Fibroblast of skin of scalp (primary cell): Measurements from ENCODE around the gene CXorf65.

ENCODE experiments used
- DNase-seq: peaks from one replicate; pipeline ENCODE4 v3.0.0-alpha.2; 2013

CXorf65 gene

GRCh38 chrX:71105628-71106027 lies 912 bp downstream of the CXorf65 start:
- no peak for DNase-seq

GRCh38 chrX:71103110-71103983 lies 3.2 kb downstream of the CXorf65 start:
- no peak for DNase-seq

GRCh38 chrX:71102292-71102691 lies 4.2 kb downstream of the CXorf65 start:
- no peak for DNase-seq

- DNase-seq, result no peak
These were observed 5.7 kb downstream of the CXorf65 start for GRCh38 chrX:71100581-71101505.

GRCh38 chrX:71099736-71100135 lies 6.8 kb downstream of the CXorf65 start:
- DNase-seq, result no peak

- no peak for DNase-seq
These were observed 7.5 kb downstream of the CXorf65 start for GRCh38 chrX:71098951-71099506.

- peak; percentile 35 for DNase-seq
These were observed 8.2 kb downstream of the CXorf65 start for GRCh38 chrX:71098302-71098701.

GRCh38 chrX:71096760-71097032 lies 9.8 kb downstream of the CXorf65 start:
- no peak for DNase-seq

- DNase-seq, result no peak
These were observed 10.4 kb downstream of the CXorf65 start for GRCh38 chrX:71095981-71096759.

GRCh38 chrX:71095555-71095980 lies 11.0 kb downstream of the CXorf65 start, which contains the start of gene FOXO4:
Gene FOXO4, plus strand, starts transcription at chrX:71095851. Its CDS starts 678 bp downstream, at chrX:71096529.
- DNase-seq, result peak; percentile 82

- DNase-seq, result no peak
These were observed 11.5 kb downstream of the CXorf65 start for GRCh38 chrX:71095033-71095432.

GRCh38 chrX:71091263-71091662 lies 15.3 kb downstream of the CXorf65 start:
- no peak for DNase-seq

- no peak for DNase-seq
These were observed 20.6 kb downstream of the CXorf65 start for GRCh38 chrX:71085900-71086299.

GRCh38 chrX:71082822-71083221 lies 23.7 kb downstream of the CXorf65 start:
- DNase-seq, result no peak

- DNase-seq, result no peak
These were observed 24.4 kb downstream of the CXorf65 start for GRCh38 chrX:71082124-71082647.

GRCh38 chrX:71081330-71082123 lies 25.0 kb downstream of the CXorf65 start:
- peak; percentile 13 for DNase-seq

- no peak for DNase-seq
These were observed 36.0 kb downstream of the CXorf65 start for GRCh38 chrX:71070531-71070930.

- DNase-seq, result peak; percentile 95
These were observed 38.3 kb downstream of the CXorf65 start, which contains the start of gene SNX12 for GRCh38 chrX:71068044-71068918. Gene SNX12, minus strand, starts transcription at chrX:71068334. Its CDS starts 28 bp downstream, at chrX:71068306.

GRCh38 chrX:71067712-71068043 lies 38.9 kb downstream of the CXorf65 start:
- DNase-seq, result no peak

GRCh38 chrX:71067089-71067488 lies 39.5 kb downstream of the CXorf65 start:
- DNase-seq, result no peak
